Measurements from ENCODE around the gene ANXA7. TPM values are rescaled to one million over a fixed set of nuclear protein-coding genes. Genes with fewer than 3 reads are reported as not detected.
A peak's percentile ranks its signal among the peaks of the same experiment; 100 is the strongest.

ANXA7 gene
- 10 to 100 TPM; 77.7 to 79.6 TPM for total RNA-seq
- 95.3 TPM for polyA plus RNA-seq (2013, experiment 1 of 2)
- 91.0 TPM for polyA plus RNA-seq (2013, experiment 2 of 2)
- total RNA-seq, result 93.8 to 293 (median 145) reads per million in 172 experiments

DNA sequence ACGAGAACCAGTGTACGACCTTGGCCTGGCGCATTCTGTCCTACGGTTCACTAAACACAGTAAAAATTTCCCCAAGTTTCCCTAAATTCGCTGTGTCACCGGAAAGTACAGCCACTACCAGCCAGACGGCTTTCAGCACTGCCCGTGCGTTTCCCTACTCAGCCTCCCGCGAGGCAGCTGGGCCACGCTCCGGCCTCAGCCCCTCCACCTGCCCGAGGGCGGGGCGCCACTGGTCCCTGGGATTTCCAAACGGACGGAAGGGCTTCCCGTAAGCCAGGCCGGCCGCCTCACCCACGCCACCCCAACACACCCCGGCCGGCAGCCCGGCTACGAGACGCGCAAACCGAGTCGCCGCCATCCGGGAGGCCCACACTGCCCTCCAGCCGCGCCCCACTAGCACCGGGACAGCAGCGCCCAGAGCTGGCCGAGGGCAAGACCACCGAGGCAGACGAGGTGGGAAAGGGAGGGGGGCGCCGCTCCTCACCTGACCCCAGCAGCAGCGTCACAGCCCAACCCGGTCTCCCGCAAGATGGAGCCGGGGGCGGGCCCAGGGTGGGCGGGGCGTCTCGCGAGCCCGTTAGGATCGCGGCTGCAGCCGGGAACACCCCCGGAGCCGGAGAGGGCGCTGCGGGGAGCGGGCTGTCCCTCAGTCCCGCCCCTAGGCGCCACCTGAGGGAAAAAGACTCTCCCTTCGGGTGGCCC lies at the start of gene ANXA7:
ANXA7 (minus strand) TSS at position 531 of the 702 bp plus-strand sequence. CDS start 13,202 bp downstream, outside the sequence.
- Mint-ChIP-seq H3K9me3 (no peaks in the 10 kb centered on the region), H3K4me1 (ENCODE audit: low read depth) (peaks cover 57% of the 10 kb centered on the region), H3K36me3 (ENCODE audit: low read depth) (peaks cover 20% of the 10 kb centered on the region), H3K27ac (peak within 1 kb of the TSS; percentile 84), H3K4me3 (peak within 1 kb of the TSS; percentile 91), H3K27me3 (no peaks in the 10 kb centered on the region)
- H3K4me3 ChIP-seq (ENCODE audit: low read length), result peak within 1 kb of the TSS; percentile 75
- no peaks in the 10 kb centered on the region for H3K27me3 ChIP-seq (ENCODE audit: control insufficient read depth in 1 of 2, insufficient read depth in 2 of 2, low read length in 2 of 2)
- POLR2A ChIA-PET, result interaction anchor here (0.6 to 4.7 kb wide), 13 partner anchors 8 to 722 kb away, joined by 3 to 36 read pairs (median 4); partner anchors contain the start of genes CFAP70, DNAJC9, P4HA1 and PPP3CB
- TF ChIP-seq CTCF (IDR thresholded peaks at IDR 0.05), result peak; percentile 67
- peaks cover 36% of the 10 kb centered on the region for H3K4me1 ChIP-seq (ENCODE audit: insufficient read depth, low read length)
- CTCF ChIA-PET, result no interaction called here
- H3K36me3 ChIP-seq (ENCODE audit: insufficient read depth, low read length), result peaks cover 5% of the 10 kb centered on the region
- intact Hi-C loops (cut with DNase I, micrococcal nuclease), result loop anchor here (2.0 to 10.0 kb wide), 7 partner anchors 51 to 246 kb away; partner anchors contain the start of genes CFAP70 (in 1 of the 2), DNAJC9 (in 1 of the 2), ECD (in 1 of the 2) and FAM149B1 (in 1 of the 2)
- H3K27ac ChIP-seq (ENCODE audit: low read depth in 1 of 2, low read length in 2 of 2), result peak within 1 kb of the TSS; percentile 86 to 98
- H3K9me3 ChIP-seq (ENCODE audit: control insufficient read depth in 1 of 2, insufficient read depth in 1 of 2, low read length in 2 of 2), result no peaks in the 10 kb centered on the region
- peak; percentile 83 to 96 (median 92) for DNase-seq
- ATAC-seq (ENCODE audit: poor library complexity), result peak; percentile 97

DNA sequence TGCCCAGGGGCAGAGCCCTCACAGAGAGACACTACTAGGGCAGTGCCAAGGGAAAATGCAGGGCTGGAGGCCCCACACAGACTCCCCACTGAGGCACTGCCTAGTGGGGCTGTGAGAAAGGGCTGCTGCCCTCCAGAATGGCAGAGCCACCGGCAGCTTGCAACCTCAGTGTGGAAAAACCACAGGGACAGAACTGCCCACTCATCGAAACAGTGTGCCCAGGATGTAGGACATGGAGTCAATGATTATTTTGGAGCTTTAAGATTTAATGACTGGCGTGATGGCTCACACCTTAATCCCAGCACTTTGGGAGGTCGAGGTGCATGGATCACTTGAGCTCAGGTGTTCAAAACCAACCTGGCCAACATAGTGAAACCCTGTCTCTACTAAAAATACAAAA lies 47.0 kb upstream of the ANXA7 start:
- no peak for TF ChIP-seq CTCF (IDR thresholded peaks at IDR 0.05)
- H3K36me3 ChIP-seq (ENCODE audit: insufficient read depth, low read length), result peaks cover 20% of the 10 kb centered on the region
- H3K27ac Mint-ChIP-seq, result no peak overlapping the region
- no peaks in the 10 kb centered on the region for H3K27me3 ChIP-seq (ENCODE audit: control insufficient read depth in 1 of 2, insufficient read depth in 2 of 2, low read length in 2 of 2)
- CTCF ChIA-PET, result no interaction called here
- H3K9me3 ChIP-seq (ENCODE audit: control insufficient read depth in 1 of 2, insufficient read depth in 1 of 2, low read length in 2 of 2), result no peaks in the 10 kb centered on the region
- H3K27me3 Mint-ChIP-seq, result no peaks in the 10 kb centered on the region
- intact Hi-C loops (cut with DNase I, micrococcal nuclease), result no loop called here
- no peaks in the 10 kb centered on the region for H3K4me1 ChIP-seq (ENCODE audit: insufficient read depth, low read length)
- H3K4me3 ChIP-seq (ENCODE audit: low read length), result no peak overlapping the region
- ATAC-seq (ENCODE audit: poor library complexity) (no peak), DNase-seq (no peak)
- peaks cover 51% of the 10 kb centered on the region for H3K36me3 Mint-ChIP-seq (ENCODE audit: low read depth)
- no peaks in the 10 kb centered on the region for H3K9me3 Mint-ChIP-seq
- no peak overlapping the region for H3K4me3 Mint-ChIP-seq
- no peaks in the 10 kb centered on the region for H3K4me1 Mint-ChIP-seq (ENCODE audit: low read depth)
- H3K27ac ChIP-seq (ENCODE audit: low read depth in 1 of 2, low read length in 2 of 2), result no peak overlapping the region
- POLR2A ChIA-PET, result no interaction called here

- POLR2A ChIA-PET, result no interaction called here
- no peak for TF ChIP-seq CTCF (IDR thresholded peaks at IDR 0.05)
These were observed 45.9 kb upstream of the ANXA7 start for GRCh38 chr10:73459683-73460314.

More at GRCh38 chr10:73459683-73460314, 45.9 kb upstream of the ANXA7 start:
- Mint-ChIP-seq H3K4me3 (no peak overlapping the region), H3K36me3 (ENCODE audit: low read depth) (peaks cover 46% of the 10 kb centered on the region), H3K9me3 (no peaks in the 10 kb centered on the region), H3K27ac (no peak overlapping the region), H3K4me1 (ENCODE audit: low read depth) (no peaks in the 10 kb centered on the region), H3K27me3 (no peaks in the 10 kb centered on the region)
- Histone ChIP-seq H3K36me3 (ENCODE audit: insufficient read depth, low read length) (peaks cover 10% of the 10 kb centered on the region), H3K4me3 (ENCODE audit: low read length) (no peak overlapping the region), H3K27me3 (ENCODE audit: control insufficient read depth in 1 of 2, insufficient read depth in 2 of 2, low read length in 2 of 2) (no peaks in the 10 kb centered on the region), H3K9me3 (ENCODE audit: control insufficient read depth in 1 of 2, insufficient read depth in 1 of 2, low read length in 2 of 2) (no peaks in the 10 kb centered on the region), H3K4me1 (ENCODE audit: insufficient read depth, low read length) (no peaks in the 10 kb centered on the region), H3K27ac (ENCODE audit: low read depth in 1 of 2, low read length in 2 of 2) (no peak overlapping the region)
- CTCF ChIA-PET, result no interaction called here
- ATAC-seq (ENCODE audit: poor library complexity), result no peak
- intact Hi-C loops (cut with DNase I, micrococcal nuclease), result no loop called here
- DNase-seq, result no peak
